Measurements from ENCODE around the gene LDLRAD2. TPM values are rescaled to one million over a fixed set of nuclear protein-coding genes. Genes with fewer than 3 reads are reported as not detected.
A peak's percentile ranks its signal among the peaks of the same experiment; 100 is the strongest.

Gene LDLRAD2
- total RNA-seq, 1 experiment from 2014 or later, result not detected

GRCh38 chr1:21778405-21778727, 33.7 kb upstream of the LDLRAD2 start:
- Histone ChIP-seq H3K36me3 (ENCODE audit: control insufficient read depth, insufficient read depth, low read length) (no peaks in the 10 kb centered on the region), H3K27ac (ENCODE audit: low read length) (no peak overlapping the region), H3K4me3 (ENCODE audit: low read depth in 2 of 2, low read length in 2 of 2) (no peak overlapping the region), H3K27me3 (ENCODE audit: control insufficient read depth, insufficient read depth, low read length) (no peaks in the 10 kb centered on the region), H3K4me1 (ENCODE audit: control insufficient read depth, insufficient read depth, low read length) (peaks cover 15% of the 10 kb centered on the region), H3K9me3 (ENCODE audit: control insufficient read depth, insufficient read depth, low read depth, low read length) (no peaks in the 10 kb centered on the region)
- ChIA-PET POLR2A (no interaction called here), CTCF (no interaction called here)
- TF ChIP-seq POLR2AphosphoS5 (IDR thresholded peaks at IDR 0.05; ENCODE audit: low read depth, low read length), result no peak
- TF ChIP-seq CTCF (IDR thresholded peaks at IDR 0.05), result no peak
- no peak for TF ChIP-seq TCF7L2 (IDR thresholded peaks at IDR 0.05; ENCODE audit: low read depth, low read length)
- no peak for TF ChIP-seq SIN3A (IDR thresholded peaks at IDR 0.05; ENCODE audit: borderline replicate concordance, insufficient read depth, low read depth, low read length)
- no peak for TF ChIP-seq REST (IDR thresholded peaks at IDR 0.05; ENCODE audit: insufficient read depth in 1 of 2, low read depth in 2 of 2, low read length in 1 of 2)
- in situ Hi-C loops (cut with HindIII; ENCODE audit: low pct_unique_long_range_greater_than_20kb, low sequenced_read_pairs) (no loop called here), intact Hi-C loops (cut with micrococcal nuclease; ENCODE audit: unreplicated experiment) (no loop called here)
- BruUV-seq (replicated peaks), result no TSS peak
- no peak for ATAC-seq
- DNase-seq (ENCODE audit: low read depth, low spot score), result no peak

GRCh38 chr1:21779613-21780521, 32.2 kb upstream of the LDLRAD2 start:
- no peak for ATAC-seq
- in situ Hi-C loops (cut with HindIII; ENCODE audit: low pct_unique_long_range_greater_than_20kb, low sequenced_read_pairs), result no loop called here
- H3K4me3 ChIP-seq (ENCODE audit: low read depth in 2 of 2, low read length in 2 of 2), result peak overlapping the region in 1 of 2 experiments; percentile 74; a peak in 1 of 4 replicates

More at GRCh38 chr1:21779613-21780521, 32.2 kb upstream of the LDLRAD2 start:
- intact Hi-C loops (cut with micrococcal nuclease; ENCODE audit: unreplicated experiment), result no loop called here
- no peak for DNase-seq (ENCODE audit: low read depth, low spot score)
- Histone ChIP-seq H3K9me3 (ENCODE audit: control insufficient read depth, insufficient read depth, low read depth, low read length) (no peaks in the 10 kb centered on the region), H3K27ac (ENCODE audit: low read length) (peak overlapping the region; percentile 58), H3K36me3 (ENCODE audit: control insufficient read depth, insufficient read depth, low read length) (no peaks in the 10 kb centered on the region), H3K27me3 (ENCODE audit: control insufficient read depth, insufficient read depth, low read length) (no peaks in the 10 kb centered on the region), H3K4me1 (ENCODE audit: control insufficient read depth, insufficient read depth, low read length) (peaks cover 20% of the 10 kb centered on the region)
- TF ChIP-seq TCF7L2 (IDR thresholded peaks at IDR 0.05; ENCODE audit: low read depth, low read length) (no peak), CTCF (IDR thresholded peaks at IDR 0.05) (no peak), SIN3A (IDR thresholded peaks at IDR 0.05; ENCODE audit: borderline replicate concordance, insufficient read depth, low read depth, low read length) (no peak), POLR2AphosphoS5 (IDR thresholded peaks at IDR 0.05; ENCODE audit: low read depth, low read length) (no peak), REST (IDR thresholded peaks at IDR 0.05; ENCODE audit: insufficient read depth in 1 of 2, low read depth in 2 of 2, low read length in 1 of 2) (no peak)
- ChIA-PET POLR2A (no interaction called here), CTCF (no interaction called here)
- TSS peak; percentile 38 for BruUV-seq (replicated peaks)

Data from Panc1 (cell line).